Endometrial microvascular endothelial cells (primary cell): Measurements from ENCODE around the gene SPHK1. TPM values are rescaled to one million over a fixed set of nuclear protein-coding genes. Genes with fewer than 3 reads are reported as not detected.
"Not testable (repeated sequence)": the region's sequence is repeated elsewhere in the genome, so short reads cannot be mapped to it uniquely, and the experiment has no call there.

Experiments
- in situ Hi-C: cut with HindIII; loops from 2 replicates; pipeline ENCODE4 v1.10.0; 2017; ENCODE audit warnings: low sequenced_read_pairs, low pct_unique_long_range_greater_than_20kb; ENCODE audit errors: inconsistent ontology term
- total RNA-seq: library from RNA; depleted of rRNA; stranded (reverse); fragments of >200 nt; gene quantifications from one replicate; pipeline ENCODE4 v1.2.3, GENCODE V29; 2015; ENCODE audit errors: inconsistent ontology term

Gene SPHK1
- total RNA-seq, 1 donor from 2014 or later, result 121 TPM

DNA sequence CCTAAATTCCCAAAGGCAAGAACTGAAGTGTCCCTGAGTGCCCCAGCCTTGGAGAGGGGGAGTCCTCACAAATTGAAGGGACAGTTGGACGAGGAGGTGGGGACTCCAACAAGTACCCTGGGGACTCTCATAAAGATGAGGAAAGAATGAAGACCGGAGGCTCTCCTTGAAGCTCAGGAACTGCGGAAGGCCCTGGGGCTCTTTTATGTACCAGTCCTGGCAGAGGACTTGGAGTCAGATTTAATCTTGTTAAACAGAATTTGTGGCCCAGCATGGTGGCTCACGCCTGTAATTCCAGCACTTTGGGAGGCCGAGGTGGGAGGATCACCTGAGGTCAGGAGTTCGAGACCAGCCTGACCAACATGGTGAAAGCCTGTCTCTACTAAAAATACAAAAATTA, 24.6 kb upstream of the SPHK1 start:
- in situ Hi-C loops, result not testable (repeated sequence)

DNA sequence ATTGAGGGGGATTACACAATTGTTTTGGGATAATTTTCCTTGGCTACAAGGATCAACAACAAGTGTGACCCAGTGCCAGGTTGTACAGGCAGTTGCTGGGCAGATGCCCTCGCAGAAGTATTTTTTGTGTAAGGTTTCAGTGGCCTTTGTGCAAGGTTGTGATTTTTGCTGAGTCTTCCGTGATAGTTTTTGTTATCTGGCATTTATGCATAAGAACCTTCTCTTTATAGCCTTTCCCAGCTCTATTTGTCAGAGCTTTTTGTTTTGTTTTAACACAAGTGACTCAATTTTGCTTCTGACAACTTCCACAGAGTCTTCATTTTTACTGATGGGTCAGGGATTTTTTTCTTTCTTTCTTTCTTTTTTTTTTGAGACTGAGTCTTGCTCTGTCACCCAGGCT, 23.9 kb upstream of the SPHK1 start:
- in situ Hi-C loops, result no loop called here

GRCh38 chr17:76363107-76363842, 21.1 kb upstream of the SPHK1 start:
- in situ Hi-C loops, result no loop called here

DNA sequence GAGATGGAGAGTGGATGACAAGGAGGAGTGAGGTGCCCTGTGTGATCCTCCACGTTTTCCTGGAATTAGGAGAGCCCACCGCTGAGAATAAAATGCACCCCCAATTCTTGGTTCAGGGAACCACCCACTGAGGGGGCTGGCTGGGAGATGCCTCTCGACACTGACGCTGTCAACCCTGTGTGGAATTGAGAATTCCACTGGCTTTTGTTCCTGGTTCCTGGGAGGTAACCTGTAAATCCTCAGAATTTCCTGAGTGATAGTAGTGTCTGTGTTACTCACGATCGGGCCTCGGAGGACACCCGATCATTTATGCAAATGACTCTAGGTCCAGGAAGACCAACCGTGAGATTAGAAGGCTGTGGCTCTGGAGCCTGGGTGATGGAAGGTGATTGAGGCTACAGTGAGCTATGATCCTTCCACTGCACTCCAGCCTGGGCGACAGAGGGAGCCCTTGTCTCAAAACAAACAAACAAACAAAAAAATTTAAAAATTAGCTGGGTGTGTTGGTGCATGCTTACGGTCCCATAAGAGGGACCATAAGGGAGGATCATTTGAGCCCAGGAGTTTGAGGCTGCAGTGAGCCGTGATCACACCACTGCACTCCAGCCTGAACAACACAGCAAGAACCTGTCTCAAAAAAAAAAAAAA, 19.0 kb upstream of the SPHK1 start:
- in situ Hi-C loops, result no loop called here

DNA sequence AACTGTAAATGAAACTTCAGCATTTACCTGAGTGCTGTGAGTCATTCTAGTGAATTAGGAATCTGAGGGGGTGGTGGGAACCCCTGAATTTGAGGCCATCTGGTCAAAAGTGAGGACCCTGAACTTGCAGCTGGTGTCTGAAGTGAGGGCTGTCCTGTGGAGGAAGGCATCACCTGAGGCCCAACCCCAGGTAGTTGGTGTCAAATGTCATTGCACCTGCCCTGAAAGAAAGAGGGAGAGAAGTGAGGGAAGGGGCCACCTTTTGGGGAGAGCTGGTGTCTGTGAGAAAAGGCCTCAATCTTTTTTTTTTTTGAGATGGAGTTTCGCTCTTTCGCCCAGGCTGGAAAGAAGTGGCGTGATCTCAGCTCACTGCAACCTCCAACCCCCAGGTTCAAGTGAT, 18.2 kb upstream of the SPHK1 start:
- in situ Hi-C loops, result no loop called here

- in situ Hi-C loops, result no loop called here
Observed at GRCh38 chr17:76367642-76368041, 16.8 kb upstream of the SPHK1 start.

DNA sequence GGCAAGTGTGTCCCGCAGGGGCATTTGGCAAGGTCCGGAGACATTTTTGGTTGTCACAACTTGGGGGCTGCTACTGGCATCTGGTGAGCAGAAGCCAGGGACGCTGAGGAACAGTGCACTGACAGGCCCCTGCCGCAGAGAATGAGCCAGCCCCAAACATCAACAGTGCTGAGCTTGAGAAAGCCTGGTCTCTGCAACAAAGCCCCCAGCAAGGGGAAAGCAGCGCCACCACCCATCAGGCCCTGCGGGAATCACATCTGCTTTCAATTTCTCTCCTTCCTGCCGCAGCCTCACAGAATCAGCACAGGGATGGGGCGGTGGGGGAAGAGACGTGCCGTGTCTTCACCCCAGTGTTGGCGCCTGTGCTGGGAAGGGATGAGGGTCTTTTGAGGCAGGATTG, 15.9 kb upstream of the SPHK1 start:
- in situ Hi-C loops, result no loop called here

- in situ Hi-C loops, result no loop called here
Observed at GRCh38 chr17:76369379-76369778, 15.0 kb upstream of the SPHK1 start.

DNA sequence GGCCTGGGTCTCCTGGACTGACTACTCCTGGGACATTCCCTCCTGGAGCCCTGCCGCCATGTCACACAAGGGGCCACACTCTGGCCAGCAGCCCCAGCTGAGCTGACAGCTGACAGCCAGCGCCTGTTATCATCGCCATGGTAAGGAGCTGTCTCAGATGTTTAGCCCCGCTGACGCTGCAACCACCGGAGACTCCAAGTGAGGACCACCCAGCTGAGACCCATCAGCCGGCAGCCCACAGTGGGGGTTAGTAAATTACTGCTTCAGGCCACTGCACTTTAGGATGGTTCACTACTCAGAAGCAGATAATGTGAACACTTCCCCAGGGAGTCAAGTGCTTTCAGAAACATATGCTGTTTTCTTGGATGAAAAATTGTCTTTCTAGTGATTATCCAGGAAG, 14.6 kb upstream of the SPHK1 start:
- in situ Hi-C loops, result no loop called here

DNA sequence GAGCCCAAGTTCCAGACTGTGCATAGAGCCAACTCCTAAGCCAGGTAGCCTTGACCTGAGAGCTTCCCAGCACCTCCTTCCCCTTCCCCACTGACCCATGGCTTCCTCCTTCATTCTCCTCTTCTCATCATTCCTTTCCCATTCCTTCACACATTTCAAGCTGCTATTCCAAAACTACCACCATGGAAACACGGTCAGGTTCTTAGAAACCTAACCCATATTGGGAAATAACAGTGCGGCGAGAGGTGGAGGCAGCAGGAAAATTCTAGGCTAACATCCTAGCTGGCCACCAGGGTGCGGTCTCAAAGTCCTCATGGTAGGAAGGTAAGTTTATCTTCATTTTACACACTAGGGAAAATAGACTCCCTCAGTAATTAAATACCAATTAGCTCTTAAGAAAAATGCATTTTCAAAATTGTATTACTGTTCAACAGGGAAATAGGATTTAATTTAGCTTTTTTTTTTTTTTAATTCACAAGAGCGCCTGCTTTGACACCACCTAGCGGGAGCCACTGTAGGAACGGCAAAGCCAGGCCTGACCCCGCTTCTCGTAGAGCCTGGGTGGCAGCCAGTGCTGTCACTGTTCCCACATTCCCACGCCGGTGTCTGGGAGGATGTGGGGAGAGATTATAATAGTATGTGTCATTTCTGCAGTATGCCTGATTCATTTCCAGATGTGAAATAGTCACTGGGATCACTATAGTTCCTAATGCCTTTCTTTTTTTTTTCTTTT, 14.0 kb upstream of the SPHK1 start:
- in situ Hi-C loops, result no loop called here

DNA sequence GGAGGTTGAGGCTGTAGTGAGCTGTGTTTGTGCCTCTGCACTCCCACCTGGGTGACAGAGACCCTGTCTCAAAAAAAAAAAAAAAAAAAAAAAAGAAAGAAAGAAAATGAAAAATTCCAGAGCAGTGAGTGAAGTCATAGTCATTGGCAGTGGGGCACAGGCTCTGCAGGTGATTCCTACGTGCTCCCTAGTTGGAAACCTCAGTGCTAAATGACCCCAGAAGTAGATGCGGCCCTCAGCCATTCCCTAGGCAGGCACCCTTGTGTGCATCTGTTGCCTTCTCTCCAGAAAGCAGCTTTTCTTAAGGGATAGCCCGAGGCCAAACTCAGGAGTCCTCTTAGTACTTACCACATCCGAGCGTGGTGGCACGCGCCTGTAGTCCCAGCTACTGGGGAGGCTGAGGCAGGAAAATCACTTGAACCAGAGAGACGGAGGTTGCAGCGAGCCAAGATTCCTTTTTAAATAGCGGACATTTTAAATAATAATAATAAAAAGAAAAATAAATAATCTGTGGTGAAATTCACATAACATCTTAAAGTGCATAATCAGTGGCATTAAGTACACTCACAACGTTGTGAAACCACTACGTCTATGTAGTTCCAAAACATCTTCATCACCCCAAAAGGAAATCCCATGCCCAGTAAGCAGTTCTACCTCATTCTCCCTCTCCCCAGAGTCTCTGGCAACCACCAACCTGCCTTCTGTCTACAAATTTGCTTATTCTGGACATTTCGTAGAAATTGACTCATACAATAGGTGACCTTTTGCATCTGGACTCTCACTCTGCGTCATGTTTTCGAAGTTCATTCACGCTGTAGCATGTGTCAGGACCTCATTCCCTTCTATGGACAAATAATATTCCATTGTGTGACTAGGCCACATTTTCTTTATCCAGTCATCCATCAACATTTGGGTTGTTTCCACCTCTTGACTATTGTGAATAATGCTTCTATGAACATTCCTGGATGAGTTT, 12.5 kb upstream of the SPHK1 start:
- in situ Hi-C loops, result no loop called here

- in situ Hi-C loops, result no loop called here
Observed at GRCh38 chr17:76376318-76377133, 7.9 kb upstream of the SPHK1 start.

- in situ Hi-C loops, result no loop called here
Observed at GRCh38 chr17:76378548-76379274, 5.7 kb upstream of the SPHK1 start.

DNA sequence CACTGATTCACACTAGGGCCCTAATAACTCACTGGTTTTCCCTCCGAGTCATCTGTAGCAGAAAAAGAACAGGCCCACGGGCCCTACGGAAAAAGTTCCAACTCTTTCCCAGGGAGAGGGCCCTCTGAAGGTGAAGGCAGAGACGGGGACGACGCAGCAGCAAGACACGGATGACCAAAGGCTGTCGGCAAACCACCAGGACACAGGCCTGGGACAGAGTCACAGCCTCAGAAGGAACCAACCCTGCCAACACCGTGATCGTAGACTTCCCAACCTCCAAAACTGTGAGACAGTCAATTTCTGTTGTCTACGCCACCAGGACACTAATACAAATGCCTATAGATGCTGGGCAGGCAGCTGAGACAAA, 5.2 kb upstream of the SPHK1 start:
- in situ Hi-C loops, result no loop called here

- in situ Hi-C loops, result no loop called here
Observed at GRCh38 chr17:76379646-76380376, 4.6 kb upstream of the SPHK1 start.

DNA sequence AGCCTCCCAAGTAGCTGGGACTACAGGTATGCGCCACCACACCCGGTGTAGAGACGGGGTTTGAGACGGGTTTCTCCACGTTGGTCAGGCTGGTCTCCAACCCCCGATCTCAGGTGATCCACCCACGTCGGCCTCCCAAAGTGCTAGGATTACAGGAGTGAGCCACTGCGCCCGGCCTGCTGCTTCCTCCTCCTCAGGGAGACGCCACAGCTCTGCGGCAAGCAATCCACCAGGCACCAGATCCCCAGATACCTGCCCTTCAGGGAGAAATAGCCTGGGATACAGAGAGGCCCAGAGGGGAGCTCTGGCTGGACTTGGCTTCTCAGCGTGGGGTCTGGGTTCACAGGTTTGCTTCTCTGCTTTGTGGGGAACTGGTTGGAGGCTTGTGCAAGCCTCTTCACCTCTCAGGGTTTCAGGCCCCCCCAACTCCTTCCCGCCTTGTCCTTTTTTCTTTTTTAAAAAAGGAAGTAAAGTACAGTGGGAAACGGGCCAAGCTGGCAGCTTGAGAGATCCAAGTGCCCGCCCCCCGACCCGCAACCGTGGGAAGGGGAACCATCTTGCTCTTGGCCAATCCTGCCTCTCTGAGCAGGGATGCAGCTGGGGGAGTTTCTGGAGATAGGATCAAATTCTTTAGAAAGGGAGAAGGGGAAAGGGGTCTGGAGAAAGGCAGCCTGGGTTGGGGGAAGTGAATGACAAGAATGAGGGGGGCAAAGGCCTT, 2.6 kb upstream of the SPHK1 start:
- in situ Hi-C loops, result no loop called here
